Measurements from ENCODE around the gene TBC1D21. TPM values are rescaled to one million over a fixed set of nuclear protein-coding genes. Genes with fewer than 3 reads are reported as not detected.

TBC1D21 gene
- total RNA-seq, 6 experiments from 2014 or later, result not detected

DNA sequence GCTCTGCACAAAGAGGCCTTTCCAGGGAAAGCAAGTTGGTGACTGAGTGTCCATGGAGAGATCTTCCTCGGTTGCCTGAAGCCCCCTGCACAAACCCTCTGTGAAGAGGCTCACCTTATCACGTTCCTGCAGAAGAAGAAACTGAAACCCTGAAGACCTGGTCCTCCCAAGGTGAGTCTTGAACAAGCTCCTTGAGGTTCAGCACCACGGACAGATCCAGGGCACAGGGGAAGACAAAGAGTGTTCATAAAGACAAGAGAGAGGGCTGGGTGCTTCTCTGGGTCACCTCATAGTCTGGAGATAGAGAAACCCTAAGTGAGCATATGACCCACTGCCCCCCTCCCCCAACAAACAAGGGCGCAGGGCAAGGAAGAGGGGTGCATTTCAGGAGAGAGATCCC is 21.7 kb upstream of the TBC1D21 start:
- H3K4me1 ChIP-seq, result no peaks in the 10 kb centered on the region
- WGBS (ENCODE audit: insufficient coverage, low coverage, low lambda C conversion rate, missing lambda C conversion rate), result 17% methylated on average over 2 of the region's 4 CpGs
- DNase-seq (no peak), ATAC-seq (no peak)
- H3K27me3 ChIP-seq, result no peaks in the 10 kb centered on the region
- no peaks in the 10 kb centered on the region for H3K36me3 ChIP-seq
- intact Hi-C loops (cut with DNase I), result no loop called here
- no peak overlapping the region for H3K27ac ChIP-seq
- no peak overlapping the region for H3K4me3 ChIP-seq
- H3K9me3 ChIP-seq, result no peaks in the 10 kb centered on the region
- no peak for TF ChIP-seq POLR2A (IDR thresholded peaks at IDR 0.05)
- no peak for TF ChIP-seq CTCF (IDR thresholded peaks at IDR 0.05)

DNA sequence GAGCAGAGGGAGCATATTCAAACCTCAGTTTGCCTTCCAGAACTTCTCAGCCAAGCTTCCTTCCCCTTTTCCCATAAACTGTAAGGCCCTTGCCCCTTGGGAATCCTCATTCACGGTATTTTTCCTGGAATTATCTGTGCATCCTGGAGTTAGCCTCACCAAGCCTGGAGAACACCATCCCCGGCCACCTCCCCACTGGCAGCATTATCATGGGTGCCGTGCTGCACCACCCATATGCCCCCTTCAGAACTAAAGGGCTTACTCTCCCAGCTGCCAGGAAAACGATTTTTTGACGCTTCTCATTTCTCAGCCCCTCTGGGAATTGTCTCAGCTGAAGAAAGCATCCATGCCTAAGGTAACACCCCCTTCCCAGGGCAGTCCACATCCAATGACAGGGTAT is 20.9 kb upstream of the TBC1D21 start:
- intact Hi-C loops (cut with DNase I), result no loop called here
- DNase-seq (peak in 1 of 3 donors; percentile 15), ATAC-seq (no peak)
- TF ChIP-seq POLR2A (IDR thresholded peaks at IDR 0.05) (no peak), CTCF (IDR thresholded peaks at IDR 0.05) (no peak)
- Histone ChIP-seq H3K27me3 (no peaks in the 10 kb centered on the region), H3K4me3 (no peak overlapping the region), H3K4me1 (no peaks in the 10 kb centered on the region), H3K36me3 (no peaks in the 10 kb centered on the region), H3K9me3 (no peaks in the 10 kb centered on the region), H3K27ac (no peak overlapping the region)
- WGBS (ENCODE audit: insufficient coverage, low coverage, low lambda C conversion rate, missing lambda C conversion rate), result 33% methylated on average over 5 of the region's 5 CpGs

DNA sequence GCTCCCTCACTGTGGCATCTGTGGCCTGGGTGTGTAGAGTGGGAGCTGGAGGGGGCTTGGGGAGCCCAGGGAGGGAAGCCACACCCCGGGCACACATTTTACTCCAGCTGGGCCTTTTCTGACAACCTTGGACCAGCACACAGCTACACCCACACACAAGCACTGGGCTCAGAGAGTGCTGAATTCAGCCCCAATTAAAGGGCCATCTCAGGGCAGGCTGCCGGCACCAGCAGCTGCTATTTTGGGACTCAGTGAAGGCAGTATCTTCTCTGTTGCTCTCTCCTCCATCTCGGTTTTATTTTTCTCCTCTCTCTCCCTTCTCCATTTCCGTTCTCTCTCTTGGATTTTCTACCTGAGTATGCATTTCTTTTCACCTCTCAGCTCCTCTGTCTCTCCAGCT is 19.1 kb upstream of the TBC1D21 start:
- WGBS (ENCODE audit: insufficient coverage, low coverage, low lambda C conversion rate, missing lambda C conversion rate), result 33% methylated on average over 3 of the region's 4 CpGs
- no peak for ATAC-seq
- intact Hi-C loops (cut with DNase I), result no loop called here

GRCh38 chr15:73856458-73857192 is 16.7 kb upstream of the TBC1D21 start:
- DNase-seq (peak in 1 of 3 donors; percentile 41), ATAC-seq (no peak)

More for the DNA sequence above, 19.1 kb upstream of the TBC1D21 start:
- Histone ChIP-seq H3K27ac (no peak overlapping the region), H3K36me3 (no peaks in the 10 kb centered on the region), H3K27me3 (no peaks in the 10 kb centered on the region), H3K4me3 (no peak overlapping the region), H3K4me1 (no peaks in the 10 kb centered on the region), H3K9me3 (no peaks in the 10 kb centered on the region)
- peak in 1 of 3 donors; percentile 8 for DNase-seq
- TF ChIP-seq CTCF (IDR thresholded peaks at IDR 0.05), result no peak
- no peak for TF ChIP-seq POLR2A (IDR thresholded peaks at IDR 0.05)

More at GRCh38 chr15:73856458-73857192, 16.7 kb upstream of the TBC1D21 start:
- no peak overlapping the region for H3K27ac ChIP-seq
- 39% methylated on average over 5 of the region's 14 CpGs for WGBS (ENCODE audit: insufficient coverage, low coverage, low lambda C conversion rate, missing lambda C conversion rate)
- H3K36me3 ChIP-seq, result no peaks in the 10 kb centered on the region
- H3K9me3 ChIP-seq, result no peaks in the 10 kb centered on the region
- intact Hi-C loops (cut with DNase I), result no loop called here
- no peaks in the 10 kb centered on the region for H3K4me1 ChIP-seq
- peaks cover 0 to 7% of the 10 kb centered on the region in 2 donors for H3K27me3 ChIP-seq
- H3K4me3 ChIP-seq, result no peak overlapping the region
- TF ChIP-seq POLR2A (IDR thresholded peaks at IDR 0.05) (no peak), CTCF (IDR thresholded peaks at IDR 0.05) (no peak)

All from right lobe of liver (tissue), 6 donors.